Left ventricle myocardium inferior (tissue), 1 donor: Measurements from ENCODE around the gene PRKACA. TPM values are rescaled to one million over a fixed set of nuclear protein-coding genes. Genes with fewer than 3 reads are reported as not detected.
A peak's percentile ranks its signal among the peaks of the same experiment; 100 is the strongest.
"Not testable (repeated sequence)": the region's sequence is repeated elsewhere in the genome, so short reads cannot be mapped to it uniquely, and the experiment has no call there.

Experiments
- DNase-seq: peaks from one replicate; pipeline ENCODE4 v3.0.0-alpha.2; 2020
- H3K27ac ChIP-seq: fragments of 200-600 bp; replicated peaks from 2 replicates; pipeline ENCODE4 v1.8.0; 2021
- H3K27me3 ChIP-seq: fragments of 200-600 bp; 2 replicates; pipeline ENCODE4 v1.8.0; 2021; ENCODE audit warnings: low read depth
- H3K36me3 ChIP-seq: fragments of 200-600 bp; 2 replicates; pipeline ENCODE4 v1.8.0; 2021
- H3K4me1 ChIP-seq: fragments of 200-600 bp; 2 replicates; pipeline ENCODE4 v1.8.0; 2021
- H3K4me3 ChIP-seq: fragments of 200-600 bp; 2 replicates; pipeline ENCODE4 v1.8.0; 2021; ENCODE audit warnings: mild to moderate bottlenecking, moderate library complexity
- H3K9me3 ChIP-seq: fragments of 200-600 bp; replicated peaks from 2 replicates; pipeline ENCODE4 v1.8.0; 2021
- CTCF ChIP-seq: fragments of 200-600 bp; IDR thresholded peaks from 2 replicates; pipeline ENCODE4 v1.8.0; 2021; ENCODE audit warnings: antibody characterized with exemption, mild to moderate bottlenecking, borderline replicate concordance
- intact Hi-C: fragments of 100-400 bp; cut with micrococcal nuclease; formaldehyde crosslinking; loops from one replicate; pipeline ENCODE4 v1.11.0; 2022
- total RNA-seq: library from RNA; stranded (reverse); fragmentation: NEBNext Ultra II Directional; extraction: Animal tissue kit (Norgen Biotek cat#: 25700); gene quantifications from one replicate; pipeline ENCODE4 v1.2.1, GENCODE V29; 2021
- donor health status: DM: no; HTN: yes; CAD: no; lungs with severe emphysema.

The PRKACA gene
- total RNA-seq, 1 donor from 2014 or later = 465 TPM

DNA sequence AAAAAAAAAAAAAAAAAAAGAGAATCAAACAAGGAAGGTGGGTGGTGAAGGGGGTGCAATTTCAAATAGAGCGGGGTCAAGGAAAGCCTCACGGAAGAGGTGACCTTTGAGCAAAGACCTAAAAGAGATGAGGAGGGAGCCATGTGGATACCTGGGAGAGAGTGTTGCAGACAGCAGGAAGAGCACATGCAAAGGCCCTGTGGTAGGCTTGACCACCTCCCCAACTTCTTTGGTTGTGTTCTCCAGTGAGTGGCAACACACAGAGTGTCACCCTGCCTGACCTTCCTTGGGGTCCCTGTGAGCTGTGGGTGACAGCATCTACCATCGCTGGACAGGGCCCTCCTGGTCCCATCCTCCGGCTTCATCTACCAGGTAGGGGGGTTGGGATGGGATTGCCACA lies 67.0 kb downstream of the PRKACA start:
- no peaks in the 10 kb centered on the region for H3K4me1 ChIP-seq
- peaks cover 10% of the 10 kb centered on the region for H3K9me3 ChIP-seq
- no peak for TF ChIP-seq CTCF
- no peak for DNase-seq
- no peak overlapping the region for H3K4me3 ChIP-seq
- H3K36me3 ChIP-seq = peaks cover 10% of the 10 kb centered on the region
- intact Hi-C loops = no loop called here
- H3K27ac ChIP-seq = no peak overlapping the region
- H3K27me3 ChIP-seq = no peaks in the 10 kb centered on the region

DNA sequence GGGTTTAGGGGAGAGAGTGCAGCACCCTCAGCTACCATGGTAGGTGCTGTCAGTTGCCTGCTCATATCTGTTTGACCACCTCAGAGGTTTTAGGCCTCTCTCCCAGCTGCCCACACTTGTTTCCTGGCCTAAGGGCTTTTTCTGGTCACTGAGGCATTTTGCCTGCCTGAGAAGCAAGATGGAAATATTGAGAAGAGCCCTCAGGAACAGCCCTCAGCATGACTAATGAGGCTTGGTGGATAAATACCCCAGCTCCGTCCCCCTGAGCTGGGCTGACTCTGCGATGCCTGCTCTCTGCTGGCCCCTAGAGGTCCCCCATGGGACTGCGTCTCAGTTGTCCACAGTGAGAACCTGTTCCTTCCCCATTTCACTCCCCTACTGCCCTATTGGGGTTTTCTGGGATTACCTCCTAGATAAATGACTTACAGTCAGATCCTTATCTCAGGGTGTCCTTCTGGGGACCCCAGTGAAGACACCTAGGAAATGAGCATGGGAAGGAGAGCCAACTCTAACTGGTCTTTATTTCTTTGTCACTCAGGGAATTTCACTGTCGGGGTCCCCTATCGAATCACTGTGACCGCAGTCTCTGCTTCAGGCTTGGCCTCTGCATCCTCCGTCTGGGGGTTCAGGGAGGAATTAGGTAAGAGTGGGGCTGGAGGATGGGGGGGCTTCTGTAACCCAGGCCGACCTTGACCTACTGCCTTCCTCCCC lies 69.0 kb downstream of the PRKACA start:
- Histone ChIP-seq H3K27ac (no peak overlapping the region), H3K27me3 (no peaks in the 10 kb centered on the region), H3K9me3 (peaks cover 10% of the 10 kb centered on the region), H3K4me3 (no peak overlapping the region), H3K36me3 (peaks cover 10% of the 10 kb centered on the region), H3K4me1 (no peaks in the 10 kb centered on the region)
- intact Hi-C loops = no loop called here
- peak; percentile 85 for TF ChIP-seq CTCF
- DNase-seq = peak; percentile 44

DNA sequence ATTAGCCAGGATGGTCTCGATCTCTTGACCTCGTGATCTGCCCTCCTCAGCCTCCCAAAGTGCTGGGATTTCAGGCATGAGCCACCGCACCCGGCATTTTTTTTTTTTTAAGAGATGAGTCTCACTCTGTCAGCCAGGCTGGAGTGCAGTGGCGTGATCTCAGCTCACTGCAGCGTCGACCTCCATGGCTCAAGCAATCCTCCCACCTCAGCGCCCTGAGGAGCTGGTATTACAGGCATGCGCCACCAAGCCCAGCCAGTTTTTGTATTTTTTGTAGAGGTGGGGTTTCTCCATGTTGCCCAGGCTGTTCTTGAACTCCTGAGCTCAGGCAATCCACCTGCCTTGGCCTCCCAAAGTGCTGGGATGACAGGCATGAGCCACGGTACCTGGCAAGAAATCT lies 69.7 kb downstream of the PRKACA start:
- H3K27me3 ChIP-seq, intact Hi-C loops, H3K4me3 ChIP-seq, H3K27ac ChIP-seq, H3K4me1 ChIP-seq, H3K9me3 ChIP-seq, H3K36me3 ChIP-seq, DNase-seq: not testable (repeated sequence)

GRCh38 chr19:14042659-14043608 lies 74.6 kb downstream of the PRKACA start:
- H3K4me3 ChIP-seq, intact Hi-C loops, H3K36me3 ChIP-seq, H3K27me3 ChIP-seq, H3K9me3 ChIP-seq, DNase-seq: not testable (repeated sequence)
- Histone ChIP-seq H3K4me1 (peaks cover 12% of the 10 kb centered on the region), H3K27ac (peak overlapping the region; percentile 78)
- peak; percentile 75 for TF ChIP-seq CTCF

Other genes with a start within 250 kb of the PRKACA start
- 1.3 TPM for gene NANOS3, start 240.6 kb downstream of the PRKACA start, total RNA-seq
- 0.82 TPM for gene BRME1, start 211.6 kb downstream of the PRKACA start, total RNA-seq
- 20.1 TPM for gene CC2D1A, start 211.6 kb downstream of the PRKACA start, total RNA-seq
- gene PODNL1, start 179.3 kb downstream of the PRKACA start, total RNA-seq = 1.9 TPM
- 17.0 TPM for gene DCAF15, start 165.3 kb downstream of the PRKACA start, total RNA-seq
- 15.2 TPM for gene RFX1, start 111.4 kb downstream of the PRKACA start, total RNA-seq
- not detected for gene RLN3, start 89.6 kb downstream of the PRKACA start, total RNA-seq
- 4.0 TPM for gene IL27RA, start 86.0 kb downstream of the PRKACA start, total RNA-seq
- gene PALM3, start 55.7 kb downstream of the PRKACA start, total RNA-seq = 0.38 TPM
- gene MISP3, start 45.0 kb downstream of the PRKACA start, total RNA-seq = 8.1 TPM
- not detected for gene C19orf67, start 32.0 kb downstream of the PRKACA start, total RNA-seq
- 46.7 TPM for gene SAMD1, start 27.0 kb downstream of the PRKACA start, total RNA-seq
- gene ASF1B, start 18.8 kb upstream of the PRKACA start, total RNA-seq = 0.96 TPM
- gene ADGRL1, start 88.4 kb upstream of the PRKACA start, total RNA-seq = 16.1 TPM